ENCODE results near the gene RANGAP1. TPM values are rescaled to one million over a fixed set of nuclear protein-coding genes. Genes with fewer than 3 reads are reported as not detected.
A peak's percentile ranks its signal among the peaks of the same experiment; 100 is the strongest.

RANGAP1 gene
- total RNA-seq, 1 donor from 2014 or later = 78.0 TPM

GRCh38 chr22:41215926-41216325 lies 70.1 kb downstream of the RANGAP1 start:
- Mint-ChIP-seq H3K4me3 (ENCODE audit: low read depth) (no peak overlapping the region), H3K36me3 (ENCODE audit: insufficient read depth) (peaks cover 34% of the 10 kb centered on the region)

GRCh38 chr22:41215409-41215808 lies 70.6 kb downstream of the RANGAP1 start:
- TF ChIP-seq CTCF (IDR thresholded peaks at IDR 0.05; ENCODE audit: unreplicated experiment) = no peak
- Mint-ChIP-seq H3K4me1 (ENCODE audit: low read depth) (no peaks in the 10 kb centered on the region), H3K4me3 (ENCODE audit: low read depth) (no peak overlapping the region), H3K27me3 (no peaks in the 10 kb centered on the region), H3K36me3 (ENCODE audit: insufficient read depth) (peaks cover 34% of the 10 kb centered on the region), H3K27ac (no peak overlapping the region), H3K9me3 (ENCODE audit: low read depth) (no peaks in the 10 kb centered on the region)
- DNase-seq (ENCODE audit: low spot score, unreplicated experiment) = no peak

More at GRCh38 chr22:41215926-41216325, 70.1 kb downstream of the RANGAP1 start:
- no peak overlapping the region for H3K27ac Mint-ChIP-seq
- no peak for DNase-seq (ENCODE audit: low spot score, unreplicated experiment)
- H3K4me1 Mint-ChIP-seq (ENCODE audit: low read depth) = no peaks in the 10 kb centered on the region
- no peak for TF ChIP-seq CTCF (IDR thresholded peaks at IDR 0.05; ENCODE audit: unreplicated experiment)
- no peaks in the 10 kb centered on the region for H3K9me3 Mint-ChIP-seq (ENCODE audit: low read depth)
- H3K27me3 Mint-ChIP-seq = no peaks in the 10 kb centered on the region

- DNase-seq (ENCODE audit: low spot score, unreplicated experiment) = no peak
- Mint-ChIP-seq H3K27ac (peak overlapping the region; percentile 52), H3K4me3 (ENCODE audit: low read depth) (peak overlapping the region; percentile 56), H3K4me1 (ENCODE audit: low read depth) (peaks cover 10% of the 10 kb centered on the region), H3K27me3 (peaks cover 2% of the 10 kb centered on the region), H3K9me3 (ENCODE audit: low read depth) (no peaks in the 10 kb centered on the region), H3K36me3 (ENCODE audit: insufficient read depth) (peaks cover 4% of the 10 kb centered on the region)
- TF ChIP-seq CTCF (IDR thresholded peaks at IDR 0.05; ENCODE audit: unreplicated experiment) = no peak
These were observed 79.3 kb downstream of the RANGAP1 start for GRCh38 chr22:41206719-41207118.

- Mint-ChIP-seq H3K4me1 (ENCODE audit: low read depth) (peaks cover 10% of the 10 kb centered on the region), H3K9me3 (ENCODE audit: low read depth) (no peaks in the 10 kb centered on the region), H3K27me3 (peaks cover 6% of the 10 kb centered on the region), H3K4me3 (ENCODE audit: low read depth) (peak within 1 kb of the TSS; percentile 98), H3K36me3 (ENCODE audit: insufficient read depth) (peaks cover 4% of the 10 kb centered on the region), H3K27ac (peak within 1 kb of the TSS; percentile 99)
- DNase-seq (ENCODE audit: low spot score, unreplicated experiment) = peak; percentile 95
- TF ChIP-seq CTCF (IDR thresholded peaks at IDR 0.05; ENCODE audit: unreplicated experiment) = no peak
These were observed 80.7 kb downstream of the RANGAP1 start, which contains the start of gene L3MBTL2 for GRCh38 chr22:41204992-41205900. Gene L3MBTL2, plus strand, starts transcription at chr22:41205312. Its CDS starts 51 bp downstream, at chr22:41205363.

- Mint-ChIP-seq H3K4me1 (ENCODE audit: low read depth) (peaks cover 14% of the 10 kb centered on the region), H3K27me3 (peaks cover 14% of the 10 kb centered on the region), H3K27ac (no peak overlapping the region), H3K9me3 (ENCODE audit: low read depth) (no peaks in the 10 kb centered on the region), H3K36me3 (ENCODE audit: insufficient read depth) (no peaks in the 10 kb centered on the region), H3K4me3 (ENCODE audit: low read depth) (no peak overlapping the region)
- DNase-seq (ENCODE audit: low spot score, unreplicated experiment) = no peak
- no peak for TF ChIP-seq CTCF (IDR thresholded peaks at IDR 0.05; ENCODE audit: unreplicated experiment)
These were observed 81.9 kb downstream of the RANGAP1 start for GRCh38 chr22:41204066-41204465.
